H1 (cell line): Measurements from ENCODE around the gene CADPS.

Experiments
- CTBP2 ChIP-seq: IDR thresholded peaks from 2 replicates; pipeline ENCODE4 v1.7.0; 2011; ENCODE audit warnings: borderline replicate concordance, mild to moderate bottlenecking, moderate library complexity, mixed read lengths, low read length; ENCODE audit not compliant: insufficient read depth, insufficient read length
- EP300 ChIP-seq, 2 experiments: IDR thresholded peaks; 1 replicate in 1 of 2; 2 replicates in 1 of 2; pipeline ENCODE4 v1.6.1; 2011 to 2012; ENCODE audit warnings: low read depth in 2 of 2, low read length in 2 of 2, mild to moderate bottlenecking in 2 of 2, borderline replicate concordance in 1 of 2, inconsistent platforms in 1 of 2, moderate library complexity in 1 of 2
- TF ChIP-seq, protein P1 (sequence below), 3 experiments: IDR thresholded peaks; 1 replicate in 2 of 3; 2 replicates in 1 of 3; pipeline versions ENCODE4 v1.5.1 to v1.6.1; 2011; ENCODE audit warnings: low read length in 3 of 3, mild to moderate bottlenecking in 3 of 3, inconsistent platforms in 2 of 3, low read depth in 1 of 3, moderate library complexity in 1 of 3; ENCODE audit not compliant: insufficient read depth in 1 of 3; ENCODE audit errors: control extremely low read depth in 1 of 3

DNA sequence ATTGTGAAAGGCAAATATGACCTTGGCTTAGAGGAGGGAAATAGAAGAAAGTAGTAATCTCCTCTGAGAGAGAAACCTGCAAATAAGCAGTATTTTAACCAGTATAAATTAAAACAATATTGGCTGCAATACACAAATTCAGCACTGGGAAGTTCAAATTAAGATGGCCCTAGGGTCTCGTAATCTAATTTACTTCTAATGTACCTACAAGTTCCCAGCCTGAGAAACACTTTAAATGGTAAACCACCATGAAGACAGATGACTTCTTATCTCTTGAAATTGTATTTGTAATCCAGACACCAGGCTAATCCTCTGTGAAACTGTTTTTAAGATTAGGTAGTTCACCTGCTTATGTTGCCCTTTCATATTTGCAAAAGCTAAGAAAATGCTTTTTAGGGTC is 199.7 kb downstream of the CADPS start:
- TF ChIP-seq EP300 (IDR thresholded peaks at IDR 0.05; ENCODE audit: borderline replicate concordance in 1 of 2, low read depth in 2 of 2, low read length in 2 of 2) (no peak), CTBP2 (no peak)
- TF ChIP-seq, protein P1, sequence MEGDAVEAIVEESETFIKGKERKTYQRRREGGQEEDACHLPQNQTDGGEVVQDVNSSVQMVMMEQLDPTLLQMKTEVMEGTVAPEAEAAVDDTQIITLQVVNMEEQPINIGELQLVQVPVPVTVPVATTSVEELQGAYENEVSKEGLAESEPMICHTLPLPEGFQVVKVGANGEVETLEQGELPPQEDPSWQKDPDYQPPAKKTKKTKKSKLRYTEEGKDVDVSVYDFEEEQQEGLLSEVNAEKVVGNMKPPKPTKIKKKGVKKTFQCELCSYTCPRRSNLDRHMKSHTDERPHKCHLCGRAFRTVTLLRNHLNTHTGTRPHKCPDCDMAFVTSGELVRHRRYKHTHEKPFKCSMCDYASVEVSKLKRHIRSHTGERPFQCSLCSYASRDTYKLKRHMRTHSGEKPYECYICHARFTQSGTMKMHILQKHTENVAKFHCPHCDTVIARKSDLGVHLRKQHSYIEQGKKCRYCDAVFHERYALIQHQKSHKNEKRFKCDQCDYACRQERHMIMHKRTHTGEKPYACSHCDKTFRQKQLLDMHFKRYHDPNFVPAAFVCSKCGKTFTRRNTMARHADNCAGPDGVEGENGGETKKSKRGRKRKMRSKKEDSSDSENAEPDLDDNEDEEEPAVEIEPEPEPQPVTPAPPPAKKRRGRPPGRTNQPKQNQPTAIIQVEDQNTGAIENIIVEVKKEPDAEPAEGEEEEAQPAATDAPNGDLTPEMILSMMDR (IDR thresholded peaks at IDR 0.05; ENCODE audit: control extremely low read depth in 1 of 3, insufficient read depth in 1 of 3, low read depth in 1 of 3, low read length in 3 of 3), result no peak
